Cerebellar nuclear complex (tissue), 1 donor: ENCODE results near the gene CMIP.

Experiments
- DNase-seq, 2 experiments: peaks; one replicate each; lab custom pipeline; 2025; lab: John Stamatoyannopoulos, UW

CMIP gene

DNA sequence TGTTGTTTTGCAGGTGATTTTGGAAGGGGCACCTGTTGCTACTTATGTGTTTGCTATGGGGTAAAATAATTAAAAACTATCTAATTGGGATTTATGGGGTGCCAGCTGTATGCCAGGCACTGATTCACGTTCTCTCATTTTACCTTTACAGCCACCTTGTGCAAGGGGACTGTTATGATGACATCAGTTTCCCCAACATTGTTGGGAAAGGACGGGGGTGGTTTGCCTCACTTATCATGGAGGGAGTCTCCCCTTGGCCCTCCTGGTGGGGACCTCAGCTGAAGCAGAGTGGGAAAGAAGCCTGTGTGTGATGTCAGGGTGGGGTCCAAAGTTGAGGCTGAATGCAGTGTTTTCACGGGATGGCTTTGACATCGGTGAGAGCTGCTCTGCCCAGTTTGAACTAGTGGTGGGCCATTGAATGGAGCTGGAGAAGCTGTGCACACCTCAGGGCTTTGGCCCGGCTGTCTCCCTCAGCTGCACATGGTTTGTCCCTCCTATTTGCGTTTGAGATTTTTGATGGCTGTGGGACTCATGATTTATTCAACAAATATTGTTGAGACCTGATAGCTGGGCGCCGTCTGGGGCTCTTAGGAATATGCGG, 36.1 kb downstream of the CMIP start:
- DNase-seq = no peak

DNA sequence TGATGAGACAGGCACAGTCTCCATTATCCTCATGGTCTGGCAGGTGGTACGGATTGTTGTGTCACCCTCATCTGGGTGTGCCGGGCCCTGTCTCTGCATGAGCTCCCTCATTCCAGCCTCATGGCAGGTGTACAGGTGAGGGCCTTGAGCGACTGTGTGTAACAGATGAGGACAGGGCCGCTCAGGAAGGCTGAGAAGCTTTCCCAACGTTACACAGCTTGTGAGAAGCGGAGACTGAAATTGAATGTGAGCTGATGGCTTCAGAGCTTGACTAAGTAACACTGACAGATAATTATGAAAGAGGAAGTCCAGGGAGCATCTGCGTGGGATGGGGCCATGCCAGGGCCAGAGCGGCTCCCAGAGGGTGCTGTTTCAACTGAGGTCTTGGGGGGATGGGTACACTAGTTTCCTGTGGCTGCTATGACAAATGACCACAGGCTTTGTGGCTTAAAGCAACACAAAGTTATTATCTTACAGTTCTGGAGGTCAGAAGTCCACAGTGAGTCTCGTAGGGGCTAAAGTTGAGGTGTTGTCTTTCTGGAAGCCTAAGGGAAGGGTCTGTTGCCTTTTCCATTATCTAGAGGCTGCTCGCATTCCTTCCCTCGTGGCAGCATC, 36.7 kb downstream of the CMIP start:
- no peak for DNase-seq

DNA sequence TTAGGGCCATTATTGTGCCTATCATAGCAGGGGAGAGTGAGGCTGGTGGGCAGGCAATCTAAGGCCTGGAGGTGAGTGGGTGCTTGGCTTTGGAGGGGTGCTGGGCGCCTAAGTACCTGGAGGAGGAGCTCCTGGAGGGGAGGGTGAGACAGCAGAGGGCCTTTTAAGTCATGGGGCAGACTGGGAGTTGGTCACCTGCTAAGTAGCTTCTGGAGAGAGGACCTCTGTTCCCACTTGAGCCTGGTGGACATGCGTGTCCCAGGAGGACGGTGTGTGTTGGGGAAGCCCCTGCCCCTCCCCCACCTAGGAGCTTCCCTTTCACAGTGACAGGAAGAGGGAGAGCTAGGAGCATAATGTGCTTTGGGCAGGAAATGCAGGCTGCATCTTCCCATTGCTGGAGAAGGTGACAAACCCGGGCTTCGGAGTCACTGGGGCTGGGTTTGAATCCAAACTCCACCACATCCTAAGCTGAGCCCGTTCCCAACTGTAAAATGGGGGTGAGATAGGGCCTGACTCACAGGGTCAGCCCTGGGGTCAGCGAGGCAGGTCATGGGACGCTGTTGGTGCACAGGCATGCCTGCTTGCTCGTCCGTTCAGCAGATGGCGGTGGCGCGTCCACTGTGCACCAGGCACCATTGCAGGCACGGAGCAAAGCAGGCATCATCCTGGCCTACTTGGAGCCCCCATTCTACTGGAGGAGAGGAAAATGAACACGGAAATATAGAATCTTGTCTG, 37.9 kb downstream of the CMIP start:
- DNase-seq = no peak

DNA sequence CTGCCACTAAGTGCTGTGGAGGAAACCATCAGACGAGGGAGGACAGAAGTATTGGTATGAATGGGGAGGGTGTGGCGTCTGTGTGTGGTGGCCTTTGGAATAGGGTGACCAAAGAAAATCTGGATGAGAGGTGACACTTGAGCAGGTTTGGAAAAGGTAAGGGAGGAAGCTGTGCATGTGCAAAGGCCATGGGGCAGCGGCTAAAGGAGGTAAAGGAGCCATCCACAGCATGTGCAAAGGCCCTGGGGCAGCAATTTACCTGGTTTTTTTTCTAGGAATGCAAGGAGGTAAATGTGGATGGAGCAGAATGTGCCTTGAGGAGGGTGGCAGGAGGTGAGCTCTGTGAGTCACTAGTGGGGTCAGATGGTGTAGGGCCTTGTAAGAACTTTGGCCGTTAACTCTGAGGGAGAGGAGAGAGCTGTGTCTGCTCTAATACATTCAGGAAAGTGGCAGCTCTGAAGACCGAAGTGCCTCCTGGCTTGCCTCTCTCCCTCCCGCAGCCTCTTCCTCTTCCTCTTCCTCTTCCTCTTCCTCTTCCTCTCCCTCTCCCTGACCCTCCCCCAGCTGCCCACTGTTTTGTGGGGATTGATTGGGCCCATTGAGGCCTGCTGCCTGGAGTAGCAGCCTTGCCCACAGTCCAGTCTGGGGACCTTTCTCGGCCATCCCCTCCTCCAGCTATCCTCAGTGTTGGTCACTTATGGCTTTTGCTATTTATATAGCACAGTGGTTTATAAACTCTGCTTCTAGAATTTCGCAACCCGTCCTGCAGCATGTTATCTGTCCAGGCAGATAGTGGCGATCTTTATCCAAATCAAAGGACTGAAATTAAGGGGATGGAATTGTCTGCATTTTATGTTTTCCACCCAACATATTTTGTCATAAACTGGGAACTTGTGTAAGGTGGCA, 38.7 kb downstream of the CMIP start:
- DNase-seq = no peak

DNA sequence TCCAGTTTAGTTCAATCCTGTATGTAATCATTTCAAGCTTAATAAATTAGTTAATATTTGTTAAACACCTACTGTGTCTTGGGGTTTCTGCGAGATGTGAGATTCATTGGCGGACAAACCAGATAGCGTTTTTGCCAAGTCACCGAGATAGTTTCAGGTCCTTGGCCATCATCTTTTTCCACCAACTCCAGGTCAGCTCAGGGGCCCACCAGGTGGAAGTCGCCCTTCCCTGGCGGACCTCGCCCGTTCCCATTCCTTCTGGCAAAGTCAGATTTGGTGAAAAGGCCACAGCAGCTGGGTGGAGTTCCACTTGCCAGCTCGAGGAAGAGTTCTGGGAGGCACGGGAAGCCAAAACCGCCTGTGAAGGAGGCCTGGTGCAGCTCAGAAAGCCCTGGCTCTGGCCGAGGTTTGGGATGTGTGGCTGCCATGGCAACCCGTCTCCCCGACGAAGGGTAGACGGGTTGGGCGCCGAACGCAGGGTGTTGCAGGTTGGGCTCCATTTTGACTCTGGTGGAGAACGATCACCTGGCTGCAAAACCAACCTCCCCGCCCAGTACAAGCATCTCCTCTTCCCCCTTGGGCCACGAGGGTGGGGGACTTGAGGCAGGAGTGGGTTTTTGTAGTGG, 39.5 kb downstream of the CMIP start:
- no peak for DNase-seq

DNA sequence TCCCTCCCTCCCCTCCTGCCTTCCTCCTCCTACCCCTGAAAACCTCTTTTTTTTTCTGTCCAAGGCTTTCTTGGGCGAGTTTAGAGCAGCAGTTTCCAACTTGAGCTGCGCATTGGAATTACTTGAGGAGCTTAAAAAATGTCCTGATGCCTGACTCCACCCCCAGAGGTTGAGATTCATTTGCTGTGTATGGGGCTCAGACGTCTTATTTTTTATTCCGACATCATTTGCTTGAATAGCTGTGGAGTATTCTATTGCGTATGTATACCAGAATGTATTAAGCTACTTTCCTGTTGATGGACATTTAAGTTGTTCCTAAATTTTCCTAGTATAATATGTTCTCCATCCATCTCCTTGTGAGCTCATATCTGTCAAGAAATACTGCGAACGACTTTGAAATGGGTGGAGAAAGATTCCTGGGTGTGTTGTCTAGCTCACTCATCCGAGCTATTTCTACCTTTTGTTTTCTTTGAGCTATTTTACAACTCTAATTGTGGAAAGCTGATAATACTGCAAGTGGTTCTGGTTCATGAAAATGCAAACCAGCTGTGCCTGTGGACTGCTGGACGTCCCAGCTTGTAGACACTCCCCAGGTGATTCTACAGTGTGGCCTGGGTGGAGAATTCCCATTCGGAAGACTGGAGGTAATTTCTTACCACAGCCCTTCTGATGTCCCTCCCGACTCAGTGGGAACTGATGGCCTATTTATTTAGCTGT, 40.5 kb downstream of the CMIP start:
- no peak for DNase-seq

DNA sequence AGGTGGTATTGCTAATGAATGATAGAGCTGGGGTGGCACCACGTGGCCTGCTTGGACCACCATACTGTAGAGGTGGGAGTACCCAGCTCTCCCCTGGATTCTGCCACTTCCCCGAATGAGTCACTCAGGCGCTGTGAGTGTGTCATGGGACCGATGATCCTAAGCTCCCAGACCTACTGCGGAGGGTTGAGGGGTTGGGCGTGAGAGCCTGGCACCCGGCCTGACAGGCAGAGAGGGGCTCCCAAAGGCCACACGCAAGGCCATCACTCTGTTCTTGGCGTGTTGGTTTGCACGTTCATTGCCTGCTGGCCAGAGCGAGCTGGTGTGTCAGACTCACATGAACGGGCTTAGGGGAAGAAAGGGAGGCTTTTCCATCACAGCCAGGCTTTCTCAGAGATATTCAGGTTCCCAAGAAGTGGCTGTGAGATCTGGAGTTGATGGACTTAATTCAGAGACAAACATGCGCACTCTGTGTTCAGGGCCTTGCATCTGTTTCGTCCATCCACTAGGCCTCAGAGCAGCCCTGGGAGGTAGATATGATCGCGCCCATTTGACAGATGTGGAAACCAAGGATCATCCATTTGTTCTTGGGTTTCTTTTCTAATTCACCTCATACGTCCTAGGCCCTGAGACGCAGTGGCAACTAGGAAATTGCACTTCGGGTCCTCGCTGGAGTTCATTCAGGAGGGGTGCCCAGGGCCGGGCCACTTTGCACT, 41.4 kb downstream of the CMIP start:
- no peak for DNase-seq

DNA sequence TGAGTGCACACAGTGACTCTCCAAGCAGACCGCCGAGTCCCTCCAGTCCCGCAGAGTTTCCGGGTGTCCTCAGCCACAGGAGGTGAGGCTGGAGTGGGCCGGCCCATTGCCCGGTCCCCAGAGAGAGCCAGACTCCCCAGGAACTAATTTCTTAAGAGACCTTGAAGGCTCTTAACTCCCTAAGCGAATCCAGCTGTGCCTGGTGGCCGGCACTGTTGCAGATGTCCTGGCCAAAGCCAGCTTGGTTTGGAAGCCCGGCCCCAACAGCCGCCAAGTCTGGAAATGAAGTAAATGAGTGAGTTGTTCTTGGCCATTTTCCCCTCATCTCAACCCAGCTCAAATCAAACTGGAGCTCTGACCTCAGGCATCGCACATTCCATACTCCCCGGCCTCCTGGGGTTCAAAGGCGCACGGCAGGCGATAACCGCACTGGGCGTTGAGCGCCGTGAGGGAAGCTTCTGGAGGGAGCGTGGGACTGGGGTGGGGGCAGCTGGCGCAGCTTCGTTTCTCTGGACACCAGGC, 42.0 kb downstream of the CMIP start:
- no peak for DNase-seq

DNA sequence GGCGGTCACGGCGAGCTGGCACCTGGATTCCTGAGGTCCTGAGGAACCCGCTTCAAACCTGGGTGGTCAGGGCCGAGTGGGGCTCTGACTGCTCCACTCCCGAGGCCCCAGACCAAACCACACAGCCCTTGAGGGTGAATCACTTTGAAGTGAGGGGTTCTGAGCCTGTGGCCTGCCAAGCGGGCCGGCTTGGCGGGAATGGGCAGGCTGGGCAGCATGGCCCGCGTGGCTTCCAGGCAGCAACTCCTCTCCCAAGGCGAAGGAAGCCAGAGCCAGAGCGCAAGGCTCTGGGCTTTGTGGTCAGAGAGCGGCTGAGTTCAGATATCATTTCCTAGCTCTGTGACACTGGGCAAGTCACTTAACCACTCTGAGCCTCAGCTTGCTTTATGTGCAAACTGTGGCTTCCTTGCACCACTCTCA, 42.7 kb downstream of the CMIP start:
- no peak for DNase-seq

DNA sequence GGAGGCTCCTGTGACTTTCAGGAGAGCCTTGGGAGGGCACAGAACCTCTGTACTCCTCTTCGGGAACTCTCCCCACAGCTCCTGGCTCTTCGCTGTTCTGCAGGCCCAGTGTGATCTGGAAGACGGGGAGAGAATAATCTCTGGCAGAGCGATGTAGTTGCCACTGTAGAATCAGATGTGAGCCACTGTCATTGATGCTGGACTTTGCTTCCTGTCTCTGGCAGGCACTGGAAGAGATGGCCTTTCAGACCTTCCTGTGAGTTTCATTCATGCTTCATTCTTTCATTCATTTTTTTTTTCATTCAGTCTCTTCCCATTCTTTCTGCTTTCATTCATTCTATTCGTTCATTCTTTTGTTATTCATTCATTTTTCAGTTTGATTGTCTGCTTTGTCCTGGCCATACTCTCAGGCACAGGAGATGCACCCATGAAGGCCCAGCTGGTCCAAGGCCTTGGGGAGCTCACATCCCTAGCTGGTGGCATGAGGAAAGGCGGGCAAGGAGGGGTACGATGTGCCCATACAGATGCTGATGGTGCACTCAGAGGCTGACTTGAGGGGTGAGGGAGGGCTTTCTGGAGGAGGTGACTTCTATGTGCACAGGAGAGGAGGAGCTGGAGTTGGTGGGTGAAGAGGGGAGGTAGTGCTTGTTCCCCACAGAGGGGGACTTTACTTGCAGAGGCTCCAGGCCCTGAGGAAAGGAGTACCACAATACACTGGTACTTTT, 44.2 kb downstream of the CMIP start:
- DNase-seq = no peak

DNA sequence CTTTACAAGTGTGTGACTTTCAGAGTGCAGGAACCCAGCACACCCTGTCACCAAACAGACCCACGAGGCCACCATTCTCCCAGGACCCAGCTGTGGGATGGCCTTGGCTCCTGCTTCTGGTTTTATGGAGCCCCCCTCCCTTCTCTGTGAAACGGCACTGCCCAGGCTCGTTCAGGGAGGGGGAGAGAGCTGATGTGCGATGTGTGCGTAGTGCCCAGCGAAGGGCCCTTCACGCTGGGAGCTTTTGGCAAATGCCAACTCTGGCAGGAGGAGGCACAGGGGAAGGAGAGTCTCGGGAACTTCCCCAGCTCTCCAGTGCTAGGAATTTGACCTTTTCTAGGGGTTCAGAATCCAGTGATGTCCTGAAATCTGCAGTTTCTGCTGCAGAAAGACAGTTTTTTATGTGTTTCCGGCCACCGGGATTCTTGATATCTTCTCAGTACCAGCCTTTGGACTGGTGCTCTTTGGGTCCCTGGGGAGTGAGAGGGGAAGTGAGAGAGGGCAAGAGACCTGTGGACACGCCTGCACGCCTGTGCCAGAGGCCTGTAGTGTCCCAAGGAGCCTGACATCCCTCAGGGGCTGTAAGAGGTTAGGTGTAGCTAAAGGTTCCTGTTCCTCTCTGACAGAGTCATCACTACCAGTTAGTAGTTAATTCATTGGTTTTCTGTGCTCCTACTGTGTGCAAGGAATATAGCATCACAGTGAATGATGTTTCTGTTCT, 45.1 kb downstream of the CMIP start:
- no peak for DNase-seq

DNA sequence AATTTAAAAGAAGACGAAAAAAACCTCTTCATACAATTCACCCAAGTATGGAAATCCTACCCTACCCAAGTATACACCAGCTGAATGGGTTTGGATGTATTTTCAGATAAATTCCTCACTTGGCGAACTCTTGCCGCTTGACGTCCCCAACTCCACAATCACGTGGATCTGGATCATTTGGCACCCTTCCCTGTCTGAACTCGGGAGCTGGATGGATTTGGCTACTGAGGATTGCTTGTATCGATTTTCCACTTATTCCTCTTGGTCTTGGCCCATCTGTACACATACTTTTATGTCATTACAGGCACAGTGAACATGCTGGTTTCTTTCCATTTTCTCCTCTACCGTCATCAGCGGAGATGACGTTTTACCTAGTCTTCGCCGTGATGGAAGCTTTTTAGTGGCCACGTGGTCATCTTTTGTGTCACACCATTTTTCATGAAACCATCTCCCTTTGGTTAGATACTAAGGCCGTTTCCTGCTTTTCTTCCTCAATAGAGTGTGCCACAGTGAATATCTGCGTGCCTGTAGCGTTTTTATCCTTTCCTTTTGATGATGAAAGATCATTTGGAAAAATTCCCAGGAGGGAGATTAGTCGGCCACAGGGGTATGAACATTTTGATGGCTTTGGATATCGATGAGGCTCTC, 47.1 kb downstream of the CMIP start:
- no peak for DNase-seq

DNA sequence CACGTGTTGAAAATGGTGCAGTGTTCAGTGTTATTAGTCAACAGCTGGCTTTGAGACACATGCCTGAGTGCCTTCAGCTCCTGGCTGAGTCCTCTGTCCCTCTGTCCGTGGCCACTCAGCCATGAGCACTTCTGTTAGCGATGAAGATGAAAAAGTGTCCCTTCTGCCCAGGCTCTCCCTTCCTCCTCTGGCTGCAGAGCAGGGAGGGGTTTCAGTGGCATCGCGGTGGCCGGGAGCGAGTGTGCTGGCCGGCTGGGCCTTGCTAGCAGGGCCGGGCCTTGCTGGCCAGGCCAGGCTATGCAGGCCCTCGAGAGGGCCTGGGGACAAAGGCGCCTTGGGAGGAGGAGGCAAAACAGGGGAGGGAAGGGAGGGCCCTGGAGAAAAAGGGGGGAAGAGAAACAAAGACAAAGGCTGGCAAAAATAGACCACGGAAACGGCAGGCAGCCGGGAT, 47.7 kb downstream of the CMIP start:
- DNase-seq = no peak

DNA sequence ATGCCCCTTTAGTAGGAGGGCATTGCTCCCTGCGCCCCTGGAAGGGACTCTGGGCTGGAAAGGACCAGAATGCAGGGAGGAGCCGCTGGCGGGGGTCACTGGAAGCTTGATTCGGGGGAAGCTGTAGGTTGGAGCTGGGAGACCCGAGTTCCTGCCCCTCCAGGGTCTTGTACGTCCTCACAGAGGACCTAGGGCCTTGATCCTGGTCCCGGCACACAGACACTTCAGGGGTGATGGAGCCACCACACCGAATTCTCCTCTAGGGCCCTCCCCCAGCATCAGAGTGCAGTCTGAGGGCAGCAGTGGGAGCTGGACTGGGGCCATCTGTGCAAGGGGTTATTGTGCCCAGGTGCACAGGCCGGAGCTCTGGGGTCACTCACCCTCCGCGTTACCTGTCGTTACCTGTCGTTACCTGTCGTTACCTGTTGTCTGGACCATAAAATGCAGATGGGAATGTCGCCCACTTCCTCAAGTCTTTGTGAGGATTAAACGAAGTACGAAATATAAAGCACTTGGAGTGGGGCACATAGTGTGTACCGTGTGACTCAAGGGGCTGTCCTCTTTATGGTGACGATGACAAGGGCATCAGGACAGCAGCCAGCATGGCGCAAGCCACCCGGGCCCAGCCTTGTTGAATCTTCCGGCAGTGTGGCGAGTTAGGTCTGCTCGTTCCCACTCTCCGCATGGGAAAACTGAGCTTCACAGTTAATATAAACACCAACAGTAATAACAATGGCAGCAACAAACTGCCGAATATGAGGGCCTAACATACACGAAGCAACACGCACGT, 48.6 kb downstream of the CMIP start:
- DNase-seq = no peak

DNA sequence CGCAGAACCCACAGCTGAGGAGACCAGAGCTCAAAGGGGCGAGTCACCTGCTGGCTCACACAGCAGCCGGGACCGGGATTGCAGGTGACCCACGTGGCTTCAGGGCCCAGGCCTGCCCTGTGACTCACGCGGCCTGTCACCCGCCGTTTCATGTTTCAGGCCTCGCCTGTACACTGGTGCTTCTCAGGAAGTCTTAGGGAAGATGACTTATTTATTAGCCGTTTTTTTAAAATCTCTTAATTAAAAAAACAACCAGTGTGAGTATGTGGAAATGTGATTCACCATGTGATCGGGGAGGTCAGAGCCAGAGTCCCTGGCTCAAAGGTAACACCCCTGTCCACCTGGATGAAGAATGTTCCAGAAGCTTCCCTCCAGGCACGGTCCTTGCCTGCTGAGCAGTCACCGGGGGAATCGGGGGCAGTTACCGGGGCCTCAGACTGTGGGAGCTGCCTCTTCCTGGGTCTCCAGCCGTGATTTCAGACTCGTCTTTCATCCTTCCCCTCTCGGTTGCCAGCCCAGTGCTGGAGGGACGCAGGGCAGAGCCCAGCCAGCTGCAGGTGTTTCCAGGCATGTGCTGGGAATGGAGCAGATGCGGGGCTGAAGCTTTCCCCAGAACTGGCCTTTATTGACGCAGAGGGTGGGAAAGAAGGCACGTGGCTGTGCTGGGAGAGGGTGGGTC, 49.3 kb downstream of the CMIP start:
- DNase-seq = no peak

DNA sequence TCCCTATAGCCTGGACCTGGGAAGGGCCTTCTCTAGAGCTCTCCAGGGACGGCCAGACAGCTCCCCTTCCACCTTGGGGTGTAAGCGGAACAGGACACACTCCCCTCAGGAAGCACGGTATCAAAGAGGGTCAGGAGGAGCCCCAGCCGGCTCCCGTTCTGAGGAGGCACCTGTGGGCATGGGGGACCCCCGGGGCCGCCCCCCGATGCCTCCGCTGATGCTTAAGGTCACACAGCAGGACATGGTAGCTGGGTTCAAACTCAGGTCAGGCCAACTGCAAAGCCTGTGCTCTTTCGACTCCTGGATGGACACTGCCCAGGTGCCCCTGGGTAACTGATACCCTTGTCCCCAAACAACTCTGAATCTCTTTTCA, 49.8 kb downstream of the CMIP start:
- no peak for DNase-seq

DNA sequence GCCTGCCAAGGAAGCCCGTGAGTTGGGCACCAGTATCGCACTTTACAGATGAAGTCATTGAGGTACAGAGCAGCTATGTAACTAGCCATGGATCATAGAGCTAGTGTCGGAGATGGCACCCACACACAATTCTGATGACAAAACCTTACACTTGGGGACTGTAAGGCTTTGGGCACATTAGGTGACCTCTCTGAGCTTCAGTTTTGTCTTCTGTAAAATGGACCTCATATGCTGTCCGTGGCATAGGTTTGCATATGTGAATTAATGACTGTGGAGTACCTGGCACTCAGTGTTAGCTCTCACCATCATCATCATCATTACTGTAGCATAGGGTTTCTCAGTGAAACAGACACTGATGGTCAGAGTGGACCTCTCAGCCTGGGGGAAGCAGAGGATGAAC, 50.3 kb downstream of the CMIP start:
- DNase-seq = no peak
